ENCODE results near the gene KRT3.

KRT3 gene

GRCh38 chr12:52741375-52742195, 54.3 kb downstream of the KRT3 start:
- H3K27me3 ChIP-seq (ENCODE audit: insufficient read depth, low read length): peaks cover 56% of the 10 kb centered on the region
- no peak overlapping the region for H3K4me3 ChIP-seq (ENCODE audit: low read depth, low read length)
- H3K4me1 ChIP-seq (ENCODE audit: control insufficient read depth, insufficient read depth, low read length, unreplicated experiment): no peaks in the 10 kb centered on the region
- no peak overlapping the region for H3K27ac ChIP-seq (ENCODE audit: low read depth, low read length)
- no peak overlapping the region for H2AFZ ChIP-seq (ENCODE audit: low read length, unreplicated experiment)
- H3K36me3 ChIP-seq (ENCODE audit: insufficient read depth, low read length): no peaks in the 10 kb centered on the region
- H3K79me2 ChIP-seq (ENCODE audit: control insufficient read depth, insufficient read depth, low read length, unreplicated experiment): no peaks in the 10 kb centered on the region

DNA sequence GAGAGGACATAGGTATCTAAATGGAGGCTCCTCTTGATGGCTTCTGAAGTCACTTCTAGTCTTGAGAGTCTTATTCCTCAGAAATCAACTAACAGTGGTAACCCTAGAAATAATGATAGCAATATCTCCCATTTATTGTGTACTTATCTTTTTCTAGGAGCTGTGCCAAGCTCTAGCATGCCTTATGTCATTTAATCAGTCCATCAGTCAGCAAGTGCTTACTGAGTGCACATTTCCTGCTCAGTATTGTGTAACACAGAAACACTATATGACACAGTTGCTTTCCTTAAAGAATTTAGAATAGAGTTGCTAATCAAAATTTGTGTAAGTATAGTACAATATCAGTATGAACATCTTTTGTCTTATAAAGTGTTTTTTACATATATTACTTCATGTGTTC, 55.3 kb downstream of the KRT3 start:
- Histone ChIP-seq H2AFZ (ENCODE audit: low read length, unreplicated experiment) (no peak overlapping the region), H3K79me2 (ENCODE audit: control insufficient read depth, insufficient read depth, low read length, unreplicated experiment) (no peaks in the 10 kb centered on the region), H3K27ac (ENCODE audit: low read depth, low read length) (no peak overlapping the region), H3K4me1 (ENCODE audit: control insufficient read depth, insufficient read depth, low read length, unreplicated experiment) (no peaks in the 10 kb centered on the region), H3K4me3 (ENCODE audit: low read depth, low read length) (no peak overlapping the region), H3K27me3 (ENCODE audit: insufficient read depth, low read length) (peaks cover 57% of the 10 kb centered on the region), H3K36me3 (ENCODE audit: insufficient read depth, low read length) (no peaks in the 10 kb centered on the region)

GRCh38 chr12:52739963-52740362, 56.0 kb downstream of the KRT3 start:
- Histone ChIP-seq H3K4me1 (ENCODE audit: control insufficient read depth, insufficient read depth, low read length, unreplicated experiment) (no peaks in the 10 kb centered on the region), H3K27ac (ENCODE audit: low read depth, low read length) (no peak overlapping the region), H3K79me2 (ENCODE audit: control insufficient read depth, insufficient read depth, low read length, unreplicated experiment) (no peaks in the 10 kb centered on the region), H2AFZ (ENCODE audit: low read length, unreplicated experiment) (no peak overlapping the region), H3K36me3 (ENCODE audit: insufficient read depth, low read length) (no peaks in the 10 kb centered on the region), H3K4me3 (ENCODE audit: low read depth, low read length) (no peak overlapping the region), H3K27me3 (ENCODE audit: insufficient read depth, low read length) (peaks cover 57% of the 10 kb centered on the region)
